Aorta (tissue), 5 donors: ENCODE measurements around the gene SUSD6. TPM values are rescaled to one million over a fixed set of nuclear protein-coding genes. Genes with fewer than 3 reads are reported as not detected.

Experiments
- ATAC-seq: fragments of 200-7000 bp; cut with Tn5 transposase; one replicate; pipeline ENCODE4 v1.9.1; 2022; ENCODE audit warnings: moderate library complexity; ENCODE audit not compliant: low FRiP score
- DNase-seq, 2 donors: peaks; one replicate each; pipeline ENCODE4 v3.0.0-alpha.2; 2020
- H3K27ac ChIP-seq, 2 donors: one replicate each; pipeline ENCODE4 v1.5.1; 2013; ENCODE audit warnings: low read length in 2 of 2, mild to moderate bottlenecking in 2 of 2, moderate library complexity in 2 of 2, control low read depth in 1 of 2, inconsistent platforms in 1 of 2, low read depth in 1 of 2
- H3K27me3 ChIP-seq, 2 donors: one replicate each; pipeline ENCODE4 v1.6.1; 2013; ENCODE audit warnings: control low read depth in 1 of 2, low read length in 1 of 2, mild to moderate bottlenecking in 1 of 2, moderate library complexity in 1 of 2; ENCODE audit not compliant: insufficient read depth in 2 of 2, control insufficient read depth in 1 of 2
- H3K36me3 ChIP-seq, 2 donors: one replicate each; pipeline ENCODE4 v1.6.1; 2013; ENCODE audit warnings: control low read depth in 1 of 2, low read length in 1 of 2, mild to moderate bottlenecking in 1 of 2; ENCODE audit not compliant: insufficient read depth in 2 of 2, control insufficient read depth in 1 of 2
- H3K4me1 ChIP-seq, 2 donors: one replicate each; pipeline ENCODE4 v1.6.1; 2013; ENCODE audit warnings: low read length in 2 of 2, control low read depth in 1 of 2, mild to moderate bottlenecking in 1 of 2, moderate library complexity in 1 of 2; ENCODE audit not compliant: insufficient read depth in 2 of 2, control insufficient read depth in 1 of 2
- H3K4me3 ChIP-seq, 2 donors: one replicate each; pipeline ENCODE4 v1.5.1; 2013; ENCODE audit warnings: low read length in 2 of 2, control low read depth in 1 of 2, mild to moderate bottlenecking in 1 of 2
- H3K9me3 ChIP-seq: one replicate; pipeline ENCODE4 v1.6.1; 2013; ENCODE audit warnings: mild to moderate bottlenecking, low read length; ENCODE audit not compliant: control insufficient read depth
- WGBS, 2 donors: extraction: QIAGEN DNeasy Blood & Tissue Kit; methylation state at CpG; one replicate each; pipeline ENCODE4 v1.1.7; 2013; 5-methylcytosine and 5-hydroxymethylcytosine counted together
- intact Hi-C, 2 donors: fragments of 100-400 bp; cut with DNase I; formaldehyde crosslinking; loops; one replicate each; pipeline versions ENCODE4 v1.14.2 to v1.15.0; 2022
- polyA plus RNA-seq, 2 donors: library from polyadenylated mRNA; stranded (reverse); fragments of 200-250 nt; gene quantifications; one replicate each; pipeline ENCODE4 v1.2.3, GENCODE V29; 2013
- total RNA-seq, 2 donors: library from RNA; stranded (reverse); fragmentation: NEBNext Ultra II Directional; extraction: Animal tissue kit (Norgen Biotek cat#: 25700); gene quantifications; one replicate each; pipeline ENCODE4 v1.2.1, GENCODE V29; 2021
- donor health status: healthy with polysubstance abuse.
- donor health status: Bipolar disorder and iron deficiency.
- donor health status: DM: no; HTN: no; CAD: no.
- donor health status: DM: no; HTN: no; CAD: no.
- donor health status: DM: yes; HTN: yes; CAD: no.

SUSD6 gene
- total and polyA plus RNA-seq, 4 donors = 7.4 to 59.9 (median 33.7) TPM

DNA sequence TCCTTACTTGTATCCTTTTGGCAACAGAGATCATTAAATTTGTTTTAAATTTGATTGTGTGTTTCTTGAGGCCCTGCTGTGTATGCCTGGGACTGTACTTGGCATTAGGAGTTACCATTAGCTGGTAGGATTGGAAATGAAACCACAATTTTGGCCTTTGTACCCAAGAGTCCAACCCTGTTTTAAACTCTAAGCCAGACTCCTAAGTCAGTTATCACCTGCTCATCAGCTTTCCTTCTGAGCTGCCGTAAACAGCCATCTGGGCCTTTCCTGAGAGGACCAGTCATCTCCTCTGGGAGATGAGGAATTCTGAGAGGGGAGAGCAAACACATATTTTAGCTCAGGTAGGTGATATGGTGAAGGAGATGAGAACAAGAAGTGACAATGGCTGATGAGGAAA lies 81.2 kb downstream of the SUSD6 start:
- H3K4me1 ChIP-seq = no peaks in the 10 kb centered on the region
- no peak overlapping the region for H3K27ac ChIP-seq
- ATAC-seq = no peak
- intact Hi-C loops = no loop called here
- H3K27me3 ChIP-seq = no peaks in the 10 kb centered on the region
- no peaks in the 10 kb centered on the region for H3K36me3 ChIP-seq
- H3K9me3 ChIP-seq = no peaks in the 10 kb centered on the region
- no peak for DNase-seq
- H3K4me3 ChIP-seq = no peak overlapping the region
- WGBS, 2 donors = 96 to 100% methylated on average over 1 of the region's 1 CpG

GRCh38 chr14:69693145-69693544 lies 81.7 kb downstream of the SUSD6 start:
- Histone ChIP-seq H3K4me3 (no peak overlapping the region), H3K4me1 (no peaks in the 10 kb centered on the region), H3K27me3 (no peaks in the 10 kb centered on the region), H3K27ac (no peak overlapping the region), H3K36me3 (no peaks in the 10 kb centered on the region), H3K9me3 (no peaks in the 10 kb centered on the region)
- intact Hi-C loops = no loop called here
- ATAC-seq (peak; percentile 21), DNase-seq (no peak)
- WGBS, 2 donors = 77 to 84% methylated on average over 3 of the region's 3 CpGs

DNA sequence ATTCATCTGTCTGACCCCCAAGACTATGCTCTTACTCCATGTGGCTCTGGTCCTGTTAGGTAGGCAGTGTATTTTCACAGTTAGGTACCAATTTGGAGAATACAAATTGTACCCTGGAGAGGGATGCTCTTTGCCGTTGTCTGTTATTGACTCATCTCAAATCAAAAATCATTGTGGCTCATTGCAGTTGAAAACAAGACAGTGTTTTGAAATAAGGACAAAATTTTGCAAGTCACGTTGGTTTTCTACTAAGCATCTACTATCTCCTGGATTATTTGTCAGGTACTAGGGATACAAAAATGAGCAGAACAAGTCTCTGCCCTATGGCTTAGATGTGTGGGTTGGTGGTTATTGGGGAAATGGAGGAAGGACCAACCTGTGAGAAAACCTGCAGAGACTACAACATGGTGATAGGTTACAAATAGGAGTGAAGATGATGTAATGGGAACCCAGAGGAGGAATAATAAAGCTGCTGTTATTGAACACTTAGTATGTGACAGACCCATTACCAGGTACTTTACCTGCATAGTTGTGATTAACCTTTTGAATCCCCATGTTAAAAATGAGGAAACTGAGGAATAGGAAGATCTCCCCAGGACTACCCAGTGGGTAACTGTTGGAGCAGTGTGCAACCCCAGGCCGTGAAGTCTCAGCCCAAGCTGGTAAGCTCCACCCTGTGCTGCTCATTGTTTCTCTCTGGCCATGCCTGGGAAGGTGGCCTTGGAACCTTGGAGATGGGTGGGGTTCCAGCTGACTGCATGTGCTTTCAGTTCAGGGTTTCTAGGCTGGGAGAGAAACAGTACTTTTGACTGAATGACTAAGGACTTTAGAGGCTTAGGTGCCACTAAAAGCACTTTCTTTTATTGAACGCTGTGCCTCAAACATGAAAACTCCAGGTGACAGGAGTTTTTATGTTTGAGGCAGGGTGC lies 82.7 kb downstream of the SUSD6 start:
- ATAC-seq (peak; percentile 66), DNase-seq (no peak)
- H3K36me3 ChIP-seq = no peaks in the 10 kb centered on the region
- no peaks in the 10 kb centered on the region for H3K4me1 ChIP-seq
- no peaks in the 10 kb centered on the region for H3K27me3 ChIP-seq
- no peaks in the 10 kb centered on the region for H3K9me3 ChIP-seq
- 85 to 94% methylated on average over 4 of the region's 4 CpGs for WGBS, 2 donors
- intact Hi-C loops = no loop called here
- H3K4me3 ChIP-seq = no peak overlapping the region
- H3K27ac ChIP-seq = no peak overlapping the region

GRCh38 chr14:69694730-69695281 lies 83.4 kb downstream of the SUSD6 start:
- no peak overlapping the region for H3K27ac ChIP-seq
- H3K4me1 ChIP-seq = no peaks in the 10 kb centered on the region
- H3K9me3 ChIP-seq = no peaks in the 10 kb centered on the region
- ATAC-seq (peak; percentile 41), DNase-seq (no peak)
- no peak overlapping the region for H3K4me3 ChIP-seq
- no peaks in the 10 kb centered on the region for H3K36me3 ChIP-seq
- intact Hi-C loops = no loop called here
- no peaks in the 10 kb centered on the region for H3K27me3 ChIP-seq
- 86 to 94% methylated on average over 5 of the region's 5 CpGs for WGBS, 2 donors

DNA sequence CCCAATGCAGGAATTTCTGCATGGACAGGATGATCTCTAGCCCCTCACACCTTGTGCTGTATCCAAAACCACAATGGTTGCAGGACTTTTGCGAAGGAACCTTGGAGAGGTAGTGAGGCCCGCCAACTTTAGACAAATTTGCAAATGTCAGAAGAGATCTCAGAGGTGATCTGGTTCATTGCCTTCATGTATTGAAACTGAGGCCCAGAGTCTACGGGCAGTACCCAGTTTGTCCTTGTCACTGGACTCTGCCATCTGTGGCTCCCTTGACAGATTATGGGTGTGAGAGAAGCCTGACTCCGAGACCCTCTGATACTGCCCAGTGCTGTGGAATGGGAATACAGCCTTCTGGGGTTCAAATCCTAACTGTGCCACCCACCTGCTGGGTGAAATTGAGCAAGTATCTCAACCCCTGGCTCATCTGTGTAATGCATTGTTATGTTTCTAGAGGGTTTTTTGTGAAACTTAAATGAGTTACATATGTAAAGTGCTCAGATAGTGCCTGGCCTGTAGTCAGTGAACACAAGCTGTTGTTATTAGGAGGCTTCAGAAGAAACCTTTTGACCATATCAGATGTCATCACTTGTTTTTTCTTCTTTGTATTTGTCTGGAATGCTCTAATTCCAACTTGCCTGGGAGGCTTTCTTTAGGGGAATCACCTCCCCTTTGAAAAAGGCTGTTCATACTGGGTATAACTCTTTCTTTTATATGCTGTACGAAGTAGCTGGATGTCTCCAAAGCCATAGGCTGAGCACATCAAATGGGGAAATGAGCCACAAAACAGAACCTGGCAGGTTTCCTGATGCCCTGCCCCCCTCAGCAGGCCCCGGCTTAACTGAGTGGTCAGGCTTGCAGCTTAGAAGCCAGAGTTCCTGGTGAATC lies 84.2 kb downstream of the SUSD6 start:
- no peak for DNase-seq
- no peaks in the 10 kb centered on the region for H3K9me3 ChIP-seq
- H3K4me1 ChIP-seq = no peaks in the 10 kb centered on the region
- no peak for ATAC-seq
- H3K36me3 ChIP-seq = no peaks in the 10 kb centered on the region
- 72 to 74% methylated on average over 6 of the region's 6 CpGs for WGBS, 2 donors
- H3K4me3 ChIP-seq = no peak overlapping the region
- H3K27ac ChIP-seq = no peak overlapping the region
- intact Hi-C loops = no loop called here
- H3K27me3 ChIP-seq = no peaks in the 10 kb centered on the region

- intact Hi-C loops = no loop called here
- no peaks in the 10 kb centered on the region for H3K4me1 ChIP-seq
Measured at GRCh38 chr14:69696204-69696527, 84.8 kb downstream of the SUSD6 start.

GRCh38 chr14:69696633-69697557 lies 85.5 kb downstream of the SUSD6 start:
- Histone ChIP-seq H3K4me1 (no peaks in the 10 kb centered on the region), H3K27ac (no peak overlapping the region), H3K27me3 (no peaks in the 10 kb centered on the region), H3K36me3 (no peaks in the 10 kb centered on the region), H3K9me3 (no peaks in the 10 kb centered on the region), H3K4me3 (no peak overlapping the region)
- intact Hi-C loops = no loop called here
- no peak for DNase-seq
- 81 to 86% methylated on average over 8 of the region's 8 CpGs for WGBS, 2 donors
- no peak for ATAC-seq

More at GRCh38 chr14:69696204-69696527, 84.8 kb downstream of the SUSD6 start:
- Histone ChIP-seq H3K27ac (no peak overlapping the region), H3K27me3 (no peaks in the 10 kb centered on the region), H3K9me3 (no peaks in the 10 kb centered on the region), H3K36me3 (no peaks in the 10 kb centered on the region), H3K4me3 (no peak overlapping the region)
- ATAC-seq = no peak
- DNase-seq = no peak

DNA sequence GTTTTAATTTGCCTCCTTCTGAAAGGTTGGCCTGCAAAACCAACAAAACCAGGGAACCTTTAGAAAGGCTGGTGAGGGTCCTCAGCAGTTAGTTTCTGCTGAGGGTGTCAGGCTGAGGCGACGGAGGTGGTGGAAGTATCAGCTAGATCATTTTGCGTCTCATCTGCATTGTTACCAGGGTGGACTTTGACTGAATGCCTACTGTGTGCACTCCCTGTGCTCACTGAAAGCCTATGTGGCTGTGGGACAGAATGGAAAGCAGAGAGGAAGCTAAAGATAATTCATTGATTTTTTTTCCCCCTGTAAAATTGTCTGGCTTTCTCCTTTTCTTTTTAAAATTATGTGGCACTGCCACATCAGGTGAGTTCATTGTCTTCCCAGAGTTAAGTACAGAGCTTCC lies 87.2 kb downstream of the SUSD6 start:
- peaks cover 0 to 1% of the 10 kb centered on the region in 2 donors for H3K36me3 ChIP-seq
- 89 to 90% methylated on average over 3 of the region's 3 CpGs for WGBS, 2 donors
- ATAC-seq = no peak
- no peak overlapping the region for H3K27ac ChIP-seq
- intact Hi-C loops = no loop called here
- H3K27me3 ChIP-seq = no peaks in the 10 kb centered on the region
- H3K4me1 ChIP-seq = no peaks in the 10 kb centered on the region
- no peak for DNase-seq
- H3K4me3 ChIP-seq = no peak overlapping the region
- no peaks in the 10 kb centered on the region for H3K9me3 ChIP-seq
